ENCODE results near the gene STRA8. TPM values are rescaled to one million over a fixed set of nuclear protein-coding genes. Genes with fewer than 3 reads are reported as not detected.
"Not testable (repeated sequence)": the region's sequence is repeated elsewhere in the genome, so short reads cannot be mapped to it uniquely, and the experiment has no call there.

Gene STRA8
- total RNA-seq, 1 donor from 2014 or later = not detected

GRCh38 chr7:135232087-135232486, 1.6 kb upstream of the STRA8 start:
- Histone ChIP-seq H3K9me3 (replicated peaks) (no peaks in the 10 kb centered on the region), H3K27me3 (ENCODE audit: low read depth) (no peaks in the 10 kb centered on the region), H3K36me3 (no peaks in the 10 kb centered on the region), H3K4me3 (no peak overlapping the region), H3K4me1 (no peaks in the 10 kb centered on the region), H3K27ac (replicated peaks) (no peak overlapping the region)
- intact Hi-C loops (cut with micrococcal nuclease) = no loop called here
- TF ChIP-seq, protein P1, sequence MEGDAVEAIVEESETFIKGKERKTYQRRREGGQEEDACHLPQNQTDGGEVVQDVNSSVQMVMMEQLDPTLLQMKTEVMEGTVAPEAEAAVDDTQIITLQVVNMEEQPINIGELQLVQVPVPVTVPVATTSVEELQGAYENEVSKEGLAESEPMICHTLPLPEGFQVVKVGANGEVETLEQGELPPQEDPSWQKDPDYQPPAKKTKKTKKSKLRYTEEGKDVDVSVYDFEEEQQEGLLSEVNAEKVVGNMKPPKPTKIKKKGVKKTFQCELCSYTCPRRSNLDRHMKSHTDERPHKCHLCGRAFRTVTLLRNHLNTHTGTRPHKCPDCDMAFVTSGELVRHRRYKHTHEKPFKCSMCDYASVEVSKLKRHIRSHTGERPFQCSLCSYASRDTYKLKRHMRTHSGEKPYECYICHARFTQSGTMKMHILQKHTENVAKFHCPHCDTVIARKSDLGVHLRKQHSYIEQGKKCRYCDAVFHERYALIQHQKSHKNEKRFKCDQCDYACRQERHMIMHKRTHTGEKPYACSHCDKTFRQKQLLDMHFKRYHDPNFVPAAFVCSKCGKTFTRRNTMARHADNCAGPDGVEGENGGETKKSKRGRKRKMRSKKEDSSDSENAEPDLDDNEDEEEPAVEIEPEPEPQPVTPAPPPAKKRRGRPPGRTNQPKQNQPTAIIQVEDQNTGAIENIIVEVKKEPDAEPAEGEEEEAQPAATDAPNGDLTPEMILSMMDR (IDR thresholded peaks at IDR 0.05; ENCODE audit: borderline replicate concordance) = no peak
- DNase-seq = no peak

DNA sequence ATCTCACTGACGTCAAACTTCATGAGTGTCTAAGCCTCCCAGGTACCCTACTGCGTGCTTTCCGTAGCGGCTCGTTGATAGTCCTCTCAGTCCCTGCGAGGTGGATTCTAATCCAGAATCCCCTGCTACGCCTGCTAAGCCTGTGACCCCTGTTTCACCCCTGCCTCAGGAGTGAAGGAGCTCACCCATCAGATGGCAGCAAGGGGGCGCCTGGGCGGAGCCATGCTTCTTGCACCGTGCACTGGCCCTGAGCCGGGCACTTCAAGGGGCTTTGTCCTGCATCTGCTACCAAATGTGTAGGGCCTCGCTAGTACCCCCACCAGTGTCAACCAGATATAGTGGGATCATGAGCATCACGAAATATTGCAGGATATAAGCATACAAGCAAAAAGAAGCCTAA, 918 bp upstream of the STRA8 start:
- intact Hi-C loops (cut with micrococcal nuclease) = no loop called here
- no peaks in the 10 kb centered on the region for H3K36me3 ChIP-seq
- H3K27me3 ChIP-seq (ENCODE audit: low read depth) = no peaks in the 10 kb centered on the region
- H3K27ac ChIP-seq (replicated peaks) = no peak overlapping the region
- H3K9me3 ChIP-seq (replicated peaks) = no peaks in the 10 kb centered on the region
- TF ChIP-seq, protein P1 (IDR thresholded peaks at IDR 0.05; ENCODE audit: borderline replicate concordance) = no peak
- DNase-seq = no peak
- no peaks in the 10 kb centered on the region for H3K4me1 ChIP-seq
- no peak overlapping the region for H3K4me3 ChIP-seq

GRCh38 chr7:135234095-135234494, 457 bp downstream of the STRA8 start:
- H3K36me3 ChIP-seq; H3K9me3 ChIP-seq (replicated peaks); intact Hi-C loops (cut with micrococcal nuclease); H3K4me1 ChIP-seq; H3K27me3 ChIP-seq (ENCODE audit: low read depth); H3K4me3 ChIP-seq; DNase-seq; H3K27ac ChIP-seq (replicated peaks): not testable (repeated sequence)

- Histone ChIP-seq H3K36me3 (no peaks in the 10 kb centered on the region), H3K27ac (replicated peaks) (no peak overlapping the region), H3K27me3 (ENCODE audit: low read depth) (peaks cover 12% of the 10 kb centered on the region), H3K4me3 (no peak overlapping the region), H3K9me3 (replicated peaks) (no peaks in the 10 kb centered on the region), H3K4me1 (no peaks in the 10 kb centered on the region)
- intact Hi-C loops (cut with micrococcal nuclease) = no loop called here
- DNase-seq = no peak
- TF ChIP-seq, protein P1 (IDR thresholded peaks at IDR 0.05; ENCODE audit: borderline replicate concordance) = no peak
Observed at GRCh38 chr7:135234727-135235126, 1.1 kb downstream of the STRA8 start.

GRCh38 chr7:135235841-135236240, 2.2 kb downstream of the STRA8 start:
- Histone ChIP-seq H3K27me3 (ENCODE audit: low read depth) (peaks cover 17% of the 10 kb centered on the region), H3K4me1 (no peaks in the 10 kb centered on the region)
- intact Hi-C loops (cut with micrococcal nuclease) = no loop called here

DNA sequence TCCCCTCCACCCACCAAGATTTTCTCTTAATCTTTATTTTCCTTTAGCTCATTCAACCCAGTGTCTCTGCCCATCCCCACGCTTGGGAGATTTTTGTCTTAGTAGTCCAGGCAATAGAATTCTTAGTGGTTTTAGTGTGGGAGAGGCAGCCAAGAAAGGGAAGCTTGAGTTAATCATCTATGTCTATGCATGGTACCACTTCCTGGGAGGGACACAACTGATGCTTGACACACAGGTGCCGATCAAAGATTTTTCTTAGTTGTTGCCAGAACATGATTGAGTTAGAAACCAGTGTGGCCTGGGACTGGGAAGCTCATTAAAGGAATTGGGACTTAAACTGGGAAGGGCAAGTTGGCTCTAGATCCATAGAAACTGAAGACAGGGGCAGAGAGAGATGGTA, 3.1 kb downstream of the STRA8 start:
- no peaks in the 10 kb centered on the region for H3K36me3 ChIP-seq
- TF ChIP-seq, protein P1 (IDR thresholded peaks at IDR 0.05; ENCODE audit: borderline replicate concordance) = no peak
- no peak for DNase-seq

More at GRCh38 chr7:135235841-135236240, 2.2 kb downstream of the STRA8 start:
- no peak for DNase-seq
- Histone ChIP-seq H3K9me3 (replicated peaks) (no peaks in the 10 kb centered on the region), H3K36me3 (no peaks in the 10 kb centered on the region), H3K27ac (replicated peaks) (no peak overlapping the region), H3K4me3 (no peak overlapping the region)
- TF ChIP-seq, protein P1 (IDR thresholded peaks at IDR 0.05; ENCODE audit: borderline replicate concordance) = no peak

More for the DNA sequence above, 3.1 kb downstream of the STRA8 start:
- no peak overlapping the region for H3K27ac ChIP-seq (replicated peaks)
- peaks cover 17% of the 10 kb centered on the region for H3K27me3 ChIP-seq (ENCODE audit: low read depth)
- H3K4me3 ChIP-seq = no peak overlapping the region
- H3K9me3 ChIP-seq (replicated peaks) = no peaks in the 10 kb centered on the region
- H3K4me1 ChIP-seq = no peaks in the 10 kb centered on the region
- intact Hi-C loops (cut with micrococcal nuclease) = no loop called here

Data from left ventricle myocardium inferior (tissue), 1 donor.